Inflammatory macrophage (primary cell): Measurements from ENCODE around the gene TBX4.
"Not testable (repeated sequence)": the region's sequence is repeated elsewhere in the genome, so short reads cannot be mapped to it uniquely, and the experiment has no call there.

Experiments
- DNase-seq, 2 donors: peaks; one replicate each; pipeline ENCODE4 v3.0.0-alpha.2; 2020 to 2022

The TBX4 gene

DNA sequence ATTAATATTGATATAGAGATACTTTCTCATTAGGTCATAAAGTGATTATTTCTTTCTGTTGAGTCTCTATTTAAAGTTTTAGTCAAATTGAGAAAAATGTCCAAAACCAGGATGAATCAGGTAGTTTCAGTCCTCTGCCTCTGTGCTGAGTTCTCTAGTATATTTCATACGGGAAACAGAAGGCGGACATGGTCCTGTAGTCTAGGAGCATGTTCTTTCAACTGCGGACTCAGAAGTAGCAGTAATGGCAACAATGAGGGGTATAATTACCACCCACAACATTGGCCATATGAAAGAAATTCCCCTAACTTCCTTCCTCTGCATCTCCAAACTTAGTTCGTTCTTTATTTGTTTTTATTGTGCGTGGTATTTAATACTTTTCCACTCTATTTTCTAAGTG is 50.1 kb downstream of the TBX4 start:
- no peak for DNase-seq

DNA sequence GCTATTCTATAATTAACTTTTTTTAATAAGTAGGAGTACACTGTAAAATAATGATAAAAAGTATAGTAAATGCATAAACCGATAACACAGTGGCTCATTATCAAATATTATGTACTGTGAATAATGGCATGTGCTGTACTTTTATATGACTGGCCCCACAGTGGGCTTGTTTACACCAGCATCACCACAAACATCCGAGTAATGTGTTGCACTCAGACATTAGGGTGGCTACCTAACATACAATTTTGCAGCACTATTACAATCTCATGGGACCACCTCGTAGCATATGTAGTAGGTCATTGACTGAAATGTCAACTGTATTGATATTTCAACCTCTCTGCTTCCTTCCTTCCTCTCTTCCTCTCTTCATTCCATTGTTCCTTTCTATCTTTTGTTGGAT is 51.7 kb downstream of the TBX4 start:
- DNase-seq, result no peak

DNA sequence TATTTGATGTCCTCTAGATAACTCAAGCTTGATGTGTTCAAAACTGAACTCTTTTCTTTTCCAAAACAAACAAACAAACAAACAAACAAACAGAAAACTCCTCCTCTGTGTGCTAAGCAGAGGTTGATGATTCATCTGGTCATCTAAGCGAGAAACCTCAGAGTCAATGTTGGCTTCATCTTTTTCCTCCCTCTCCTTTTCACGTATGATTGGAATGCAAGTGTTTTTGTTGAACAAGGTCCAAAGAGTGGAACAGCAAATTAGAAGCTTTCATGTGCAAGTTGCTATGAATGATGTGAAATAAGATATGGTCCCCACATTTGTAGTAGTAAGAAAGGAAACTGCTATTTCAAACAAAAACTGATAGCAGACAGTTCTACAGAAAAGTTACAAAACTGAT is 52.5 kb downstream of the TBX4 start:
- DNase-seq, result no peak

DNA sequence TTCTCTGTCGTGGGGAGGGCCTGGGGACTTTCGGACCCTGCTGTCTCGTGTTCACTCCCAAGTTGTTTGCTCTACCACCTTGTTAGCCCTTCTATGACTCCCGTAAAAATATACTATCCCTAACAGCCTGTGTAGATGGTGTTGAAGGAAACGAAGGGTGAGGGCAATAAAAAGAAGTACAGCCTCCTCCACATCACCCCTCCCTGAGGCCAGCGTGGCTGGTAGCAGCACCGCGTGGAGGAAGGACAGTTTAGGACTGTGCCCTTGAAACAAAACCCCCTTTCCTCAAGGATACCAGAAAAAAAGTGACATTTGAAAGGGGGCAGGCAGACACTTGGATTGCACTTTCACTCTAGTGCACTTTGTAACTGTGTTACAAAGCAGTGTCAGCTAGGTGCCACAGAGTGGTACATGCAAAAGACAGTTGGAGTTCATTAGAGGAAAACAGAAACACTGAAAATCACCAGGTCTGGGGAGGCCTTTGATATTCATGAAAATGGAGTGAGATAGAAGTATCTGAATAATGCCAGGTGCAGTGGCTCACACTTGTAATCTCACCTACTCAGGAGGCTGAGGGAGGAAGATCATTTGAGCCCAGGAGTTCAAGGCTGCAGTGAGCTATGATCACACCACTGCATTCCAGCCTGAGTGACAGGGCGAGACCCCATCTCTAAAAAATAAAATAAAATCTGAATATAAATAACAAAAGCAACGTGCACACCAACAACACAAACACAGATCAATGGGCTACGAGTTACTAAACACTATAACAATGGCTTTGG is 53.8 kb downstream of the TBX4 start:
- DNase-seq, result no peak

DNA sequence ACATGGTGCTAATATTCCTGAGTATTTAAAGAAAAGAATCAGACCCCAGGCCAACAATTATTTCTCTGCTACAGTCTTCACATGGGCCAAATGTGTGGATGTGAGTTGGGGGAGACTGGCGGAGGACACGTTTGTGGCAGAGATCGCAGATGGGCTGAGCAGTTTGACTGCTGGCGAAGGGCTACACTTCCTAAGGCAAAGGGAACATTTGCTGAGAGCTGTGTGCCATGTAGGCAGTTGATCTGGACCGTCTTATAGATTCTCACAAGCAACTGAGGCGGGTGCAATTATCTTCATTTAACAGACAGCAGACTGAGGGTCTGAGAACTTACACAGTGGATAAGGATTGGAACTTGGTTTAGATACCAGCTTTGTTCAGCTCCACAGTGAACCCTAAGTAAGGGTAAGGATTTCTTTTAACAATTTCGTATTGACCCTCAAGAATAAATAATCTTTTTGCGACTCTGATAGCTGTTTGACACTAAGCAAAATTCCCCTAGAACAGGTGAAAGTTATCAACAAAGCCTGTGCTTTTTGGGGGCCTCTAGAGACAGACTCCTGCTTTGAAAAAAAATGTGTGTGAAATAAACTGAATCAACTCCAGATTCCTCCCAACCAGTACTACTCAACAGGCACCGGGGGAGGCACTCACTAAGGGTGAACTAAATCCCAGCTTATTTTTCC is 55.3 kb downstream of the TBX4 start:
- no peak for DNase-seq

DNA sequence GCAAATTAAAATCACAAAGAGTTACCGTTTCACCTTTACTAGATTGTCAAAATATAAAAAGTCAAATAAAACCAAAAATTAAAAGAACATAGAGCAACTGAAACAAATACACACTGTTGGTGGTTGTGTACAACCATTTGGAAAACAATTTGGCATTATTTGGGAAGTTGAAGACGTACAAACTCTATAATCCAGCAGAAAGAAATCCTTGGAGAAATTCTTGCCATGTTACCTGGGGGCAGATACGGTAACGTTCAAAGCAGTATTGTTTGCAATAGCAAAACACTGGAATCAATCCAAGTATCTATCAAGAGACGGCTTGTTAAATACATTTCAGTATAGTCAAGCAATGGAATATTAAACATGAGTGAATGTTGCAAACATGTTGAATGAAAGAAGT is 56.7 kb downstream of the TBX4 start:
- no peak for DNase-seq

DNA sequence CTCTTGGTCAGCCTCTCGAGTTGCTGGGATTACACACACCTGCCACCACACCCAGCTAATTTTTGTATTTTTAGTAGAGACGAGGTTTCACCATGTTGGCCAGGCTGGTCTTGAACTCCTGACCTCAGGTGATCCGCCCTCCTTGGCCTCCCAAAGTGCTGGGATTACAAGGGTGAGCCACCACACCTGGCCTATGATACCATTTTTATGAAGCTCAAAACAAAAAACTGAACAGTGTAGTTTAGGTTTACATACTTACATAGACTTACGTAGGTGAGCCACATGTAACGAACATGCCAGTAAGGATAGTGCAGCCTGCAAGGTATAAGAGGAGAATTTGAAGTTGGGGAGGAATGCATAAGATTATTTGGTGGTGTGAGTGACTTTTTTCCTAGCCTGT is 57.2 kb downstream of the TBX4 start:
- DNase-seq, result not testable (repeated sequence)

DNA sequence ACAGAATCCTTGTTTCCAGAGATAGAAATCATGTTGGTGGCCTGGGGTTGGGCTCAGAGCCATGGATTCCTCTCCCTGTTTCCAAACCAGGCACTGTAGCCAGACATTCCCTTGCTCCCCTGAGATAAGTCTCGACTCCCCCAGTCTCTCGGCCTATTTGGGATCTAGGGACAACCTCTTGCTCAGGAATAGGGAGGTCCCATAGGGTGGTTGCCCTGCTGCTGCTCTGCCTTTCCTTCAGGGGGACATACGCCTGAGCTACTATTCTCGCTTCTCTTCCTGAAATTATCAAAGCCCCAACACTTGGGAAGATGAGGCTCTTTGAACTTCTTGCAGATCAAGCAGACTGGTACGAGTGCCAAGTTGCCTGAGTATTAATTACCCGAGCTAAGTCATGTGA is 58.0 kb downstream of the TBX4 start:
- no peak for DNase-seq

DNA sequence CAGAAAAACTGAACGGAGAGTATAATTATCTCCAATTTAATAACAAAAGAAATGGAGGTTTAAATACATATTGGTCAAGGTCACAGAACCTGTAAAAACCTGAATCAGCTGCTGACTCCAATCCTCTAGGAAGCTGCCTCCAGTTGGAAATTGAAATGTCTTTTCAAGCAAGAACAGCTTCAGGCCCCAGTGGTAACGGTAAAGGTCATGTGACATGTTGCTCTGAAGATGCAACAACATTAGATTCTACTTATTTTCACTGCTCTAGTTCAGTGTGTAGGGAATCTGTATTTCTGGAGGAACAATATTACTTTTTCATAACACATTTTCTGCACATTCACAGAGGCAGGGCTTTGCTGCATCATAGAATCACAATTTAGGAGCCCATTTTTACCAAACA is 58.8 kb downstream of the TBX4 start:
- DNase-seq, result no peak

DNA sequence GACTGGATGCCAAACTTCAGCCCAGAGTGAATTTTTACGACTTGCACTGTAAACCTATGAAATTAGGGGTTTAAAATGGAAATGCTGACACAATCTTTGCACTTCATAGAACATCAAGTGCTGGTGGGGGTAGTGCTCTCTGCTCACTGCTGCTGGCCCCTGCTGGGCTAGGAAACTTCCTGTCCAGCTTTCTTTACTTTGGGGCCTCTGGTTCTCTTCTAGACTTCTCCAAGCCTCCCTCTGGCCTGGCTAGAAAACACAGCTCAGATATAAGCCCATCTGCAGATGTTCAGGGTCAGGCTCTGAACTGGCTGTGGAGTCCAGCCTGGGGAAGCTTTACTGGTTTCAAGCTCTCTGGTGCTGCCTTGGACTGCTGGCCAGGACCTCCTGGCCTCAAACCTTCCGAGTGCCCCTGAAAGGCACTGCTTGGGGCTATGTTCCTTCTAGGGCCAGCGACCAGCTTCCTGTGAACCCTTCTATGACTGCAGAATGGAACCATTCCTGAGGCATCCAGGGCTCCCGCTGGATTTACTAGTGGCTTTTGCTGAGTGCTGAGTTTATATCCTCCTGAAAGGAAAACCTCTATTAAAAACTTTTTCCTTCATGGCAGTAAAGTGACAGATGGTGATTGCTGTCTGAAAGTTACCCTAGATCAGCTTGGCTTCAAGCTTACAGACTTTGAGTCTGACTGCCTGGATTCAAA is 59.4 kb downstream of the TBX4 start:
- no peak for DNase-seq

DNA sequence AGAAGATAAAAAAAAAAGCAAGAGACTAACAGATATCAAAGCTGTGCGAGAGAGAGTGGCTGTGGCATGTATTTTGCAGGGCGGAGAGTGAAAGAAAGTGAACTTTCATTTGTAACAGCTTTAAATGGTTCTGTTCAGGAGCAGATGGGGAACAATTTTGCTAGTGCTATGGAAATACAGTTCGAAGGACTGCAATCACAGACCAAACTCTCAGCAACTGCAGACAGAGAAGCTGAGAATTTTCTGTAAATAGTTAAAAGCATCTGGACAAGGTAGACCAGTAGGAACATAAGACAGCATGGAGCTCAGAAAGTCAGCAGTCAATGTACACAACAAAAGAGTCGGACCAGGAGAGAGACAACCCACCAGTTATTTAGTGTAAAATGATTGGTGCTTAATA is 62.3 kb downstream of the TBX4 start:
- DNase-seq, result no peak

DNA sequence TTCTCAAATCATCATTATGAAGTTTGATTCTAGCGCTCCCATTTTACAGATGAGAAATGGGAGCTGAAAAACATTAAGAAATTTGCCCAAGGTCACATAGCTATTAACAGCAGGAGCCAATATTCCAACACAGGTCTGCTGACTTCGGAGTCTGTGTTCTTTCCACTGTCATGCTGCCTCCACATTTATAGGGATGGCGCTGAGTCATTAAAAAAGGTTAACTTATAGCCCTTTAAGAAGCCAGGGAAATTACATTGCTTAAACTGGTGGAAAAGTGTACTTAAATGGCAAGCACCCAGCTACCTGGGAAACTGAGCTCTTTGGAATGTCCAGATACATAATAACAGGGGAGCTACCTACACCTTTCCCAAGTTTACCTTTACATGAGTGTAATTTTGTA is 65.0 kb downstream of the TBX4 start:
- DNase-seq, result no peak

DNA sequence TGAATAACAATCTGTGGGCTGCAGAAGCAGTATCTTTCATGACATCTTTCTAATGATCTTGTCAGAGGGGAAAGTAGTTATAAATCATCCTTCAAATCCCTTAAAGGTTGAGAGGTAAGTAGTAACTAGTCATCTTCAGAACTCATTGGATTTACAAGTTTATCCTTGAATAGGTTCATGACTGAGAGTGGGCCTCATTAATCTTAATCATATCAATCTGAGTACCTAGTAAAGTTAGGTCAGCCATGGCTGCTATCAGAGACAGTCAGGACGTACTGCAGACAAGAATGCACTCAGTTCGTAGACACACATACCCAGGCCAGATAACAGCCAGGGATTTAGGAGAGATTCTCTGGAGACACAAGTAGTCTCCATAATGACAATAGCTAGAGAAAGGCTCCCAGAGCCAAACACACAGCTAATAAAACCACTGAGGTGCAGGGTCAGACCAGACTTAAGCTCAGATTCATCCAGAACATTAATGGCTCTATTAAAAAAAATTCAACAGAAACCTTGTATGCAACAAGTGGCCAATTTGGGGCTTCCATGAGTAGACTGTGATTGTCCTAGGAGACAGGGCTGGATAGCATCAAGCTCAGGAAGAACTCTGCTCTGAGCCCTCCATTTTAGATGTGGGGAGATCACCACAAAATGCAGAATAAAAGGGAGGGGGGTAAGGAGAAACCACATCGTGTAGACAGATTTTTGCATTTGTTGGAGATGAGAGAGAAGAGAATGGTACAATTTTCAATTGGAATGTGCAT is 65.8 kb downstream of the TBX4 start:
- no peak for DNase-seq

DNA sequence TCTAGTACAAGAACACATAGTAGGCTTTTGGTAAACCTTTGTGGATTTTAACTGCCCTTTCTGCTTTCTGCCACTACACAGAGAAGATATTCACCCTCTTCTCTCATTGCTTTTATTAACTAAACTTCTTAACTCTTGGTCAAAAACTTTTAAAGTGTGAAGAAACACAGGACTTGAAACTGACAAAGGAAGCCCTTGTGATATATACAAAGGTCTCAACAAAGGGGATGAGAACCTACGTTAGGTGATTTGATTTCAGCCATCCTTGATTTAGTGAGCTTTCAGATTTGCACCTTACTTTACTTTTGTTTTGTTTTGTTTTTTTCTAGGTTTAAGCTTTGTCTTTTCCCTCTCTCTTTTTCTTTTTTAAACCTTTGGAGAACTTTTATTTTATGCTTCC is 66.9 kb downstream of the TBX4 start:
- DNase-seq, result no peak

DNA sequence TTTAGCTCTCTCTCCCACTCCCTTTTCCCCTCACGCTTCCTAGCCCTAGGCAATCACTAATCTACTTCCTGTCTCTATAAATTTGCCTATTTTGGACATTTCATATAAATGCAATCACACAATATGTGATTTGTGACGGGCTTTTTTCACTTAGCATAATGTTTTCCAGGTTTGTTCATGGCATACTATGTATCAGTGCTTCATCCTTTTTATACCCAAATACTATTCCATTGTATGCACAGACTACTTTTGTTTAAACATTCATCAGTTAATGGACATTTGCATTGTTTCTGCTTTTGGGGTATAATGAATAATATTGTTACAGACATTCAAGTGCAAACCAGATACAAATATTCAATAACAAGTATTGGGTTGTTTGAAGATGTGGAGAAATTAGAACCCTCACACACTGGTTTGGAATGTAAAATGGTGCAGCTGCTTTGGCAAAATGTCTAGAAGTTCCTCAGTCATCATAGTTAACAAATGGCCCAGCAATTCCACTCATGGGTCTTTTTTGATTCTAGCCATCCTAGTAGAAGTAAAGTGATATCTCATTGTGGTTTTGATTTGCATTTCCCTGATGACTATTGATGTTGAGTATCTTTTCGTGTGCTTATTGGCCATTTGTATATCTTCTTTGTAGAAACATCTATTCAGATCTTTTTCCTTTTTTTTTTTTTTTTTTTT is 67.7 kb downstream of the TBX4 start:
- no peak for DNase-seq

DNA sequence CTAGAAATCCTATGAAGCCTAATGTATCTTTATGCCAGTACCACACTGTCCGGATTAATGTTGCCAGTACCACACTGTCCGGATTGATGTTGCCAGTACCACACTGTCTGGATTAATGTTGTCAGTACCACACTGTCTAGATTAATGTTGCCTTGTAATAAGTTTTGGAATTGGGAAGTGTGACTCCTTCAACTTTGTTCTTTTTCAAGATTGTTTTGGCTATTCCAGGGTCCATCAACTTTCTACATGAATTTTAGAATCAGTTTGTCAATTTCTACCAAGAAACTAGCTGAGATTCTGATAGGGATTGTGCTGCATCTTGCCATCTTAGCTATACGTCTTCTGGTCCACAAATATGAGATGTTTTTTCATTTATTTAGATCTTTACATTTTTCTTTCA is 68.7 kb downstream of the TBX4 start:
- no peak for DNase-seq

DNA sequence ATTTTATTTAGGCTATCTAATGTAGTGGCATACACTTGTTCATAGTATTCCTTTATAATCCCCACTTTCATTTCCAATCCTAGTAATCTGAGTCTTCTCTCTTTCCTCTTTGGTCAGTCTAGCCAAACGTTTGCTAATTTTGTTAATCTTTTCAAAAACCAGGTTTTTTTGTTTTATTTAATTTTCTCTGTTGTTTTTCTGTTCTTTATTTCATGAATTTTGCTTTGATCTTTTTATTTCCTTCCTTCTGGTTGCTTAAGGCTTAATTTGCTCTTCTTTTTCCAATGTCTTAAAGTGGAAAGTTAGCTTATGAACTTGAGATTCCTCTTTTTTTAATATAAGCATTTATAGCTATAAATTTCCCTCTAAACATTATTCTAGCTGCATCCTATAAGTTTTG is 69.9 kb downstream of the TBX4 start:
- no peak for DNase-seq

DNA sequence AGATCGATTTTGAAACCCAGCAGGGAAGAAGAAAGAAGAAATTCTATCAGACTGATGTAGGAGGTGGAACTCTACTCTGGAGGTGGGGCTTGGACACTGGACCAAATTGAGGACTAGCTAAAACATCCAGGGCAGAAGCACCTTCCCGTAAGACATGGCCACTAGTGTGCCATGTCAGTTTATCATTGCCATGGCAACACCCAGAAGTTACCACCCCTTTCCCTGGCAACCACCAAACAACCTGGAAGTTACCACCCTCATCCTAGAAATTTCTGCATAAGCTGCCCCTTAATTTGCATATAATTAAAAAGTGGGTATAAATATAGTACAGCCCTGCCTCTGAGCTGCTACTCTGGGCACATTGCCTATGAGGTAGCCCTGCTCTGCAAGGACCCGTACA is 72.1 kb downstream of the TBX4 start:
- no peak for DNase-seq

DNA sequence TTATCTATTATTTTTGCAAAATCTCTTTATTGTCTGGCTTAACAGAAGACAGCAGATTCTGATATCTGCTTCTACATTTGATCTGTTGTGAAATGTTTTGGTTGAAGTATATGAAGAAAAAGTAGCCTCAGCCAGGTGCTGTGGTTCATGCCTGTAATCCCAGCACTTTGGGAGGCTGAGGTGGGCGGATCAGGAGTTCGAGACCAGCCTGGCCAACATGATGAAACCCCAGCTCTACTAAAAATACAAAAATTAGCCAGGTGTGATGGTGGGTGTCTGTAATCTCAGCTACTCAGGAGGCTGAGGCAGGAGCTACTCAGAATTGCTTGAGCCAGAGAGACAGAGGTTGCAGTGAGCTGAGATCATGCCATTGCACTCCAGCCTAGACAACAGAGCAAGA is 75.2 kb downstream of the TBX4 start:
- not testable (repeated sequence) for DNase-seq

DNA sequence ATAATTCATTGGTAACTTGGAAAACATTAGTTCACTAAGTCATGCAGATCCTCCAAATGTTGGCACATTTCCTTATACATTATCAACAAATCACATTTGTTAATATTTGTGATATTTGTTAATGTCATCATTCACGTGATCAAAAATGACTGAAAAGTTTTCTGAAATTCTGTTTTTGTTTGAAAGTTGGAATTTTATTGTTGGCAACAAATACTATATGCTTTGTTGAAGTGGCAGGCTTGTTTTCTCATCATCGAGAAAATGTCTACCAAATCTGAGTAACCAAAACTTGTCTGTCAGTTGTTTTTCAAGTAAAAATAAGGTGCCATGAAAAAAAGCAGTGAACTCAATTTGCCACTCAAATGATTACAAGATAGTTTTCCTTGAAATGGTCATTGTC is 75.9 kb downstream of the TBX4 start:
- no peak for DNase-seq

DNA sequence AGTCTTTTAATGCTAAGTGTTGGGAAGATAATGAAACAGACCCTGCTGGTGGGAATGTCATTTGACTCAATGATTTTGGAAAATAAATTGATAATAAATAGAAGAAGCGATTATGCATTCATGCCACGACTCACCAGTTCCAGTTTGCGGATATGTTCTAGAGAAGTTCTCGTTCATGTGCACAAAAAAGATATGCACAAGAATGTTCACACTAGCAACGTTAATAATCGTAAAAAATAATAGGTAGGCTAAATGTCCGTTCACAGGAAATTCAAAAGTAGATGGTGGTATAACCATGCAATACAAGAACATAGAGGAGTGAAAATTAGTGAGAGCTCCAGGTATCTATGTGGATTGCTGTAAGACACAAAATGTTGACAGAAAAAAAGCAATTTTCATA is 79.0 kb downstream of the TBX4 start:
- DNase-seq, result no peak

DNA sequence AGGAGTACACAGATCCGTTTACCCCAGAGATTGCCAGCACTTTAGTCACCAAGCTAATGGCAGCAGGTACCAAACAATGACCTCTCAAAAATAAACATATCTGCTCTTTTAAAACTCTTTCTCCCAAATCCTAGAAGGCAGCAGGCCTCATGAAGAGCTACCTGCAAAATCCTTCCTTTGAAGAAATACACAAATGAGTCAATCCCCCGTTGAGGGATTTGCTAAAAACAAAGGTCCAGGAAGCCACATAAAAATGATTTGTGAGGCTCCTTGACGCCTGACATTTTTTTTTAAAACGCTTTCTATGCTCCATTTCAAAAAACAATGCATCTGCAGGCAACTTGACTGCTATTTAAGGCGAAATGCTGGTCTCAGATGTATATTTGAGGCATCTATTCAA is 80.6 kb downstream of the TBX4 start:
- no peak for DNase-seq

DNA sequence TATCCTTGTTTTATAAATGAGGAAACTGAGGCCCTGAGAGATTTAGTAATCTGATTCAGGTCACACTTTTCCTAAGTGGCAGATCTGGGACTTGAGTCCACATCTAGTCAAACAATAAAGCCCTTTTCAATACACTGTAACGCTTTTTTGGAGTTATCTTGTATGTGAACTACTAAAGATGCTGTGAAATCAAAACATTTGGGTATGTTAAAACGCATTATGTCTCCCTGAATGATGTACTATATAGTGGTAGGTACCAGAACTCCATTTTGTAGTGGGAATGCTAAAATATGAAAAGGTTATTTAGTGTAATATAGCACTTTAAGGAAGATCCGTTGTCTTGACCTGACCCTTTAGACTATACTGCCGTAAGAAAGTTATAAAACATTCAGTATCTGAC is 81.6 kb downstream of the TBX4 start:
- no peak for DNase-seq
